Measurements from ENCODE around the gene MYO9A. TPM values are rescaled to one million over a fixed set of nuclear protein-coding genes. Genes with fewer than 3 reads are reported as not detected.
"Not testable (repeated sequence)": the region's sequence is repeated elsewhere in the genome, so short reads cannot be mapped to it uniquely, and the experiment has no call there.

MYO9A gene
- total RNA-seq, 1 donor from 2014 or later: 111 TPM

- H3K27me3 Mint-ChIP-seq (ENCODE audit: unreplicated experiment): no peaks in the 10 kb centered on the region
- no peak for TF ChIP-seq CTCF (IDR thresholded peaks at IDR 0.05; ENCODE audit: partially characterized antibody, unreplicated experiment)
- H3K27ac Mint-ChIP-seq (ENCODE audit: unreplicated experiment): no peak overlapping the region
- DNase-seq: no peak
- peaks cover 7% of the 10 kb centered on the region for H3K9me3 Mint-ChIP-seq (ENCODE audit: unreplicated experiment)
- peaks cover 21% of the 10 kb centered on the region for H3K36me3 Mint-ChIP-seq (ENCODE audit: unreplicated experiment)
- H3K4me1 Mint-ChIP-seq (ENCODE audit: low read depth, unreplicated experiment): no peaks in the 10 kb centered on the region
- no peak overlapping the region for H3K4me3 Mint-ChIP-seq (ENCODE audit: unreplicated experiment)
These were observed 35.8 kb downstream of the MYO9A start for GRCh38 chr15:72082176-72082575.

GRCh38 chr15:72078887-72079286, 39.1 kb downstream of the MYO9A start:
- Mint-ChIP-seq H3K9me3 (ENCODE audit: unreplicated experiment) (peaks cover 2% of the 10 kb centered on the region), H3K27ac (ENCODE audit: unreplicated experiment) (no peak overlapping the region), H3K4me1 (ENCODE audit: low read depth, unreplicated experiment) (no peaks in the 10 kb centered on the region), H3K4me3 (ENCODE audit: unreplicated experiment) (no peak overlapping the region), H3K36me3 (ENCODE audit: unreplicated experiment) (peaks cover 5% of the 10 kb centered on the region), H3K27me3 (ENCODE audit: unreplicated experiment) (no peaks in the 10 kb centered on the region)
- TF ChIP-seq CTCF (IDR thresholded peaks at IDR 0.05; ENCODE audit: partially characterized antibody, unreplicated experiment): no peak
- no peak for DNase-seq

- H3K36me3 Mint-ChIP-seq (ENCODE audit: unreplicated experiment): no peaks in the 10 kb centered on the region
- peaks cover 2% of the 10 kb centered on the region for H3K9me3 Mint-ChIP-seq (ENCODE audit: unreplicated experiment)
- no peaks in the 10 kb centered on the region for H3K27me3 Mint-ChIP-seq (ENCODE audit: unreplicated experiment)
- no peaks in the 10 kb centered on the region for H3K4me1 Mint-ChIP-seq (ENCODE audit: low read depth, unreplicated experiment)
- TF ChIP-seq CTCF (IDR thresholded peaks at IDR 0.05; ENCODE audit: partially characterized antibody, unreplicated experiment): no peak
- no peak overlapping the region for H3K4me3 Mint-ChIP-seq (ENCODE audit: unreplicated experiment)
- H3K27ac Mint-ChIP-seq (ENCODE audit: unreplicated experiment): no peak overlapping the region
- DNase-seq: no peak
These were observed 40.0 kb downstream of the MYO9A start for GRCh38 chr15:72077950-72078349.

GRCh38 chr15:72074335-72075060, 43.5 kb downstream of the MYO9A start:
- H3K36me3 Mint-ChIP-seq (ENCODE audit: unreplicated experiment): no peaks in the 10 kb centered on the region
- no peak for DNase-seq
- H3K4me1 Mint-ChIP-seq (ENCODE audit: low read depth, unreplicated experiment): no peaks in the 10 kb centered on the region
- H3K27ac Mint-ChIP-seq (ENCODE audit: unreplicated experiment): no peak overlapping the region
- H3K27me3 Mint-ChIP-seq (ENCODE audit: unreplicated experiment): peaks cover 5% of the 10 kb centered on the region
- no peak overlapping the region for H3K4me3 Mint-ChIP-seq (ENCODE audit: unreplicated experiment)
- TF ChIP-seq CTCF (IDR thresholded peaks at IDR 0.05; ENCODE audit: partially characterized antibody, unreplicated experiment): no peak
- H3K9me3 Mint-ChIP-seq (ENCODE audit: unreplicated experiment): no peaks in the 10 kb centered on the region

GRCh38 chr15:72071448-72071825, 46.5 kb downstream of the MYO9A start:
- not testable (repeated sequence) for H3K9me3 Mint-ChIP-seq (ENCODE audit: unreplicated experiment); H3K4me3 Mint-ChIP-seq (ENCODE audit: unreplicated experiment); H3K27me3 Mint-ChIP-seq (ENCODE audit: unreplicated experiment); H3K4me1 Mint-ChIP-seq (ENCODE audit: low read depth, unreplicated experiment); DNase-seq; H3K36me3 Mint-ChIP-seq (ENCODE audit: unreplicated experiment); H3K27ac Mint-ChIP-seq (ENCODE audit: unreplicated experiment)
